GM19193 (cell line): ENCODE measurements around the gene B3GALNT1.

ENCODE experiments used
- POLR2A ChIP-seq: IDR thresholded peaks from 4 replicates; pipeline ENCODE4 v1.6.1; 2011; ENCODE audit not compliant: insufficient read depth, insufficient read length; ENCODE audit errors: extremely low read depth

The B3GALNT1 gene

DNA sequence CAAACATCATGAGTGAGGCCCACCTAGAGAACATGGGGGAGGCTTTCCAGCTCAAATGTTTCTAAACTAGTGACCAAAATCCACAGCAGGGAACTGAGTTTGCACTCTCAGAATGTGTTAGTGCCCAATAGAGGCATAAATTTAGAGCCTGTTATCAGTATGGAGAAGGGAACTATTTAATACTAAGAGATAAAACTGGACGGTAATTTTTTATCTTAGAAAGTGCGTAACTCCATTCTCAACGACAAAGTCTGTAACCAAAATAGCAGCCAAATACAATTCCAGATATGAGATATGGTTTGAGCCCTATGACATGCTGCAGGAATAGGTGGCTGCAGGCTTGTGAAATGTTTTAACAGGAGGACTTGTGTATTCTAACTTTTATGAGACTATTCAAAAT lies 3.5 kb downstream of the B3GALNT1 start:
- no peak for TF ChIP-seq POLR2A

DNA sequence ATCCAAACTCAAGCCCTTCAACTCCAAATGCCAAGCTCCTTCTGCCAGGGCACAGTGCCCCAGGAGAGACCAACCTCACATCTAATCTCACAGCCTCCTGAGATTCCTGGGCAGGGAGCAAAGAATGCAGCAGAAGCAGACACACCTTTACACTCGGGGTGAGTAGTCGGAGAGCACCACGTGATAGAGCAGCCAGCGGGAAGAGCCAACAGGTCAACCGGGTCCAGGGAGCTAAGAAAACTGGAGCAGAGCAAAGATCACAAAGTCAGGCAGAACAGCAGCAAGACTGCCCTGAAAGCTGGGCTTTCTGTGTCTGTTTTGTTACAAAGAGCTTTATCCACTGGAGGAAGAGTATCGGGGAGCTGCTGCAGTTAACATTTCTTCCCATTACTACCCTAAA lies 4.2 kb downstream of the B3GALNT1 start:
- TF ChIP-seq POLR2A = no peak

GRCh38 chr3:161096771-161097367 lies 8.3 kb downstream of the B3GALNT1 start:
- no peak for TF ChIP-seq POLR2A

DNA sequence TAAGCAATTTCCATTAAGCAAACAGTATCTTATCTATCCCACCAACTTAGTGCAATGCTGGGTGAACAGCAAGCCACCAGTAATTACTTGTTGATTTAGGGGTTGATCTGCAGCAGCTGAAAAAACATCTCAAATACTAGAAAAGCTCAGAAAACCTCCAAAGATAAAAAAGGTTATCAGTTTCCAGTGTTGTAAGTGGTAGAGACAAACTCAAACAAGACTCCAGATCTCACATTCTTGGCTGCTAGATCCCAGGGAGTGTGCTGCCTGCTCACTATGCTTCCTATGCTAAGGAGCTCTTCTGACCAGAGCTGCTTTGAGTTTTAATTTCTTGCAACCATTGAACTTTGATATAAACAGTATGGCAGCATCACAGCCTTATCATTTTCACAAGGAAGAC lies 11.3 kb downstream of the B3GALNT1 start:
- TF ChIP-seq POLR2A = no peak

DNA sequence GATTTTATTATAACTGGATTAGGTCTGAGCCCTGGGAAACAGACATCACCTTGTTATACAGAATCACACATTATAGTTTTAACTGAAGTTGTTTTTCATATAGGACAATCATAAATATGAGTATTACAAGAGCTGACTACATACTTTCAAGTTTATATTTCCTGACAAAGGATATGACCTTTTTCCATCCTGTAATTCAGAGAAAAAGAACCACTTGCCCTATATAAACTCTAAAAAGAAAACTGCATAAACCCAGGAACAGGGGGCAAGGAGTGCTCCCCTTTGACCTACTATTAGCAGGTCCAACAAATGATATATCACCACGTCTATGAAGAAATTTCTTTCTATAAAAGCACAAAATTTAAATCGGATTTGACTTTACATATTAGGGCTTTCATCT lies 20.9 kb downstream of the B3GALNT1 start:
- TF ChIP-seq POLR2A = no peak

DNA sequence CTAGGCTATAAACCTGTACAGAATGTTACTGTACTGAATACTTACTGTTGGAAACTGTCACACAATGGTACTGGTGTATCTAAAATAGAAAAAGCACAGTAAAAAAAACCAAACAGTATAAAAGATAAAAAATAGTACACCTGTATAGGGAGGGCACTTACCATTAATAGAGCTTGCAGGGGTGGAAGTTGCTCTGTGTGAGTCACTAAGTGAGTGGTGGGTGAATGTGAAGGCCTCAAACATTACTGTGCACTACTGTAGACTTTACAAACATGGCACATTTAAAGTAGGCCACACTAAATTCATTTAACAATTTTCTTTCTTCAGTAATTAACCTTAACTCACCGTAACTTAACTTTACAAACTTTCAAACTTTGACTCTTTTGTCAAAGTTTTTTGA lies 22.0 kb downstream of the B3GALNT1 start:
- no peak for TF ChIP-seq POLR2A

GRCh38 chr3:161082063-161082462 lies 23.1 kb downstream of the B3GALNT1 start:
- no peak for TF ChIP-seq POLR2A

- no peak for TF ChIP-seq POLR2A
Observed at GRCh38 chr3:161081633-161082032, 23.5 kb downstream of the B3GALNT1 start.

- TF ChIP-seq POLR2A = no peak
Observed at GRCh38 chr3:161073181-161073580, 32.0 kb downstream of the B3GALNT1 start.

DNA sequence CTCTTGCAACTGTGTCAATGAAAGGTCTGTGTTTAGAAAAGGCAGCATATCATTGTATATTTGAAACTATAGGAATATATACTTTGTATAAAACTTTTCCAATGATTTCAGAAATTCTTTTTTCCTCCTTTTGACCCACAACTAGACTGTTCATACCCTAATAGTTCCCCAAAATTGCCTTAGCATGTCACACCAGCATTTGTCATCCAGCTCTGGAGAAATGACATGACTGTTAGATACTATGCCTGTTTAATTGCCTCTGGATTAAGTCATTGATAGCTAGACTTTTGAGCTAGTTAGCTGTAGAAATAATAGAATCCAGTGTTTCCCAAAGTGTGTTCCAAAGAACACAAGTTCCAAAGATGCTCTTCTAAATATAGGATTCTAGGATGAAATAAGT lies 32.4 kb downstream of the B3GALNT1 start:
- TF ChIP-seq POLR2A = no peak

GRCh38 chr3:161072211-161072621 lies 32.9 kb downstream of the B3GALNT1 start:
- TF ChIP-seq POLR2A = no peak

GRCh38 chr3:161070980-161071663 lies 34.0 kb downstream of the B3GALNT1 start:
- TF ChIP-seq POLR2A = no peak

DNA sequence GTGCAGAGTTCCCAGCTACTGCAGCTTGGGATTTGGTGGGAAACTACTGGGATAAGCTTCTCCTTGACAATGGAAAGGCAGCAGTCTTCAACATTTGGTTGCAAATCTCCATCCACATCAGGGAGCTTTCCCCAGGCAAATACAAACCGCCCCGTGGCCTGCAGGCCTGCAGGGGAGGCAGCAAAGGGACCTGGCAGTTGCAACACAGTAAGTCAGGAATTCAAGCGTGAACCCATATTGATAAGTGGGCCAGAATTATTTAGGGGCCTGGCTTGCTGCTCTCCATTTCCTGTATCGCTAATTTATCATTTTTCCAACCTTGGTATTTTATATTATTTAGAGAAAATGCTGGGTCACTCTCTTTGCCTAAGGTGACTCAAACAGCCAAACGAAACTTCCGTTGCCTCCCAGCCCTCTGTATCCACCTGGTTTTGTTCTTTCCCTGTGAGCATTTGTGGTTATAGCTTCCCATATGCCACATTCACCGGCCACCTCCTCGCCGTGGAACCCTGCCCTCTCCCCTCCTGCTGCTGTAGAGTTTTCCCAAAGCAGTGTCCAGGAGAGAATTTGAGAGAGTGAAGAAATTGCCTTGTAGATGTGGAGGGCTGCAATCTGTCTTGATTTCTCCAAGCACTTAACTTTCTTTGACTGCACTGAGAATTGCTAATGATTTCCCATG lies 34.8 kb downstream of the B3GALNT1 start:
- no peak for TF ChIP-seq POLR2A

DNA sequence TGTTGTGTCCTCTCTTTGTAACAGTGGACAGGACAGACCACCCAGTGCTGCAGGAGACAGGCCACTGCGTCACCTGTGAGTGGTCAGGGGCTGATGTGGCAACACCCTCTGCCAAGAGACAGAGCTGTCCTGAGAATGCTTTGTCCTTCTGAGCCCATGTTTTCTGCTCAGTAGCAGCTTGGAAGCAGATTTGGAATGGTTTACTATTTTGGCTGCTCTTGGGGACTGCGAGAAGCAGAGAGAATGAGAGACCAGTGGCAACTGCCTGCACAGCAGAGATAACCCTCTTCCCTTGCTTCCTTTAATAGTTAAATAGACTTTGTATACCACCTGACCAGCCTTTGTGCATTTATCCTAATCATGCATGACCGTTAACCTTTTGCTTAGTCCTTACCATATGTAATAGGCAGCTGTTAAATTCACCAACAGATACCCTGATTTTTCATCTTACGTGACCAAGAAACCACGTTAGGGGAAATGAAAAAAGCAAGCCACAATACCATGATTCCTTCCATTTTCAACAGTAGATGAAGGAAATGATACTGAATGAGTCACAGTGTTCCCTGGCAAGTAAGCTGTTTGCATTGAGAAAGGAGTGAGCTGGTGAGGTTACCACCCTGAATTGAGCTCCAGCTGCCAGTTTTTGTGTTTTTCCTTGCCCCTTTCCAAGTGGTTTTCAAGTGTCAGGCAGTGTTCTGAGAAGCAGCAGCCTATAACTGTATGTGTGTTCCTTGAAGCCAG lies 35.5 kb downstream of the B3GALNT1 start:
- TF ChIP-seq POLR2A = no peak

- no peak for TF ChIP-seq POLR2A
Observed at GRCh38 chr3:161067335-161067734, 37.8 kb downstream of the B3GALNT1 start.
